ENCODE measurements around the gene RPL10. TPM values are rescaled to one million over a fixed set of nuclear protein-coding genes. Genes with fewer than 3 reads are reported as not detected.

The RPL10 gene
- total RNA-seq, 1 experiment from 2014 or later, result 2,110 TPM

DNA sequence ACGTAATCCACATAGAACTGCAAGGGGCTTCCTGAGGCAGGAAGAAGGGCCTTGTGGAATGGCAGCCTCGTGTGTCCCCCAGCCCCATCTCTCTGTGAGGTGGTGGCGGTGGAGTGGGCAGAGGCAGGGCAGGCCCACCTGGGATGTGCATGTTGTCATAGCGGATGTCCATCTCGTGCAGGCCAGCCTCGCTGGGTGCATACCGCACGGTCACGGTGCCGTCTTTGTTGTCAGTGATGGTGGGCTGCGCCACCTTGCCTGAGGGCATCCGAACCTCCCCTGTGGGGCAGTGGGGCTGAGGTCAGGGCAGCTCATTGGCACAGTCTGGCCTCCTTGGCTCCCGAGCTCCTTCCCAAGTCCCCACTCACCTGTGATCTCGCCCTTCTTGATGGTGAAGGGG is 44.2 kb upstream of the RPL10 start:
- Histone ChIP-seq H3K4me1 (ENCODE audit: insufficient read depth, low read length) (no peaks in the 10 kb centered on the region), H3K56ac (ENCODE audit: insufficient read length, low read depth, low read length) (no peak overlapping the region), H2AFZ (ENCODE audit: low read length) (no peak overlapping the region), H2BK15ac (ENCODE audit: low read depth, low read length) (no peak overlapping the region), H4K91ac (ENCODE audit: insufficient read length, low read depth, low read length) (no peak overlapping the region), H2BK120ac (ENCODE audit: low read depth, low read length, poor library complexity, severe bottlenecking) (no peak overlapping the region), H3K23me2 (ENCODE audit: insufficient read length, low read depth, low read length, poor library complexity, severe bottlenecking) (no peaks in the 10 kb centered on the region), H3K79me2 (ENCODE audit: insufficient read depth, low read length) (no peaks in the 10 kb centered on the region), H2BK5ac (ENCODE audit: insufficient read length, low read length) (no peak overlapping the region), H2BK20ac (ENCODE audit: low read depth, low read length, poor library complexity, severe bottlenecking) (no peak overlapping the region), H3K27ac (ENCODE audit: insufficient read length, low read depth, low read length) (no peak overlapping the region), H2BK12ac (ENCODE audit: insufficient read length, low read depth, low read length) (no peak overlapping the region), H4K8ac (replicated peaks; ENCODE audit: insufficient read length, low read depth, low read length) (no peak overlapping the region), H3K14ac (ENCODE audit: insufficient read depth, low read length) (no peak overlapping the region), H4K5ac (ENCODE audit: insufficient read length, low read depth, low read length) (no peak overlapping the region), H3K9ac (ENCODE audit: extremely low read depth, insufficient read length, low read length) (no peak overlapping the region), H3K27me3 (ENCODE audit: insufficient read depth, low read length) (no peaks in the 10 kb centered on the region), H3K4me2 (ENCODE audit: insufficient read depth, insufficient read length, low read length) (no peak overlapping the region), H2AK5ac (ENCODE audit: insufficient read length, low read length) (no peak overlapping the region), H3K79me1 (ENCODE audit: insufficient read depth, low read depth, low read length, poor library complexity, severe bottlenecking) (no peaks in the 10 kb centered on the region), H4K20me1 (ENCODE audit: control insufficient read depth, insufficient read depth, insufficient read length) (peaks cover 3% of the 10 kb centered on the region), H3K4ac (ENCODE audit: low read depth, low read length) (no peak overlapping the region), H3K23ac (ENCODE audit: insufficient read length, low read depth, low read length) (no peak overlapping the region), H3K9me3 (ENCODE audit: control insufficient read depth, low read depth, low read length) (peaks cover 28% of the 10 kb centered on the region), H3T11ph (ENCODE audit: low read length) (no peak overlapping the region), H3K18ac (ENCODE audit: insufficient read length, low read depth, low read length) (no peak overlapping the region)
- no peak for DNase-seq
- Mint-ChIP-seq H3K27me3 (ENCODE audit: low read depth) (peaks cover 2% of the 10 kb centered on the region), H3K4me1 (no peaks in the 10 kb centered on the region), H3K9me3 (peaks cover 49 to 58% of the 10 kb centered on the region in 2 experiments), H3K4me3 (no peak overlapping the region), H3K36me3 (ENCODE audit: insufficient read depth in 1 of 3, low read depth in 3 of 3) (peaks cover 39 to 87% (median 75%) of the 10 kb centered on the region in 3 experiments), H3K27ac (no peak overlapping the region)
- TF ChIP-seq, protein P1, sequence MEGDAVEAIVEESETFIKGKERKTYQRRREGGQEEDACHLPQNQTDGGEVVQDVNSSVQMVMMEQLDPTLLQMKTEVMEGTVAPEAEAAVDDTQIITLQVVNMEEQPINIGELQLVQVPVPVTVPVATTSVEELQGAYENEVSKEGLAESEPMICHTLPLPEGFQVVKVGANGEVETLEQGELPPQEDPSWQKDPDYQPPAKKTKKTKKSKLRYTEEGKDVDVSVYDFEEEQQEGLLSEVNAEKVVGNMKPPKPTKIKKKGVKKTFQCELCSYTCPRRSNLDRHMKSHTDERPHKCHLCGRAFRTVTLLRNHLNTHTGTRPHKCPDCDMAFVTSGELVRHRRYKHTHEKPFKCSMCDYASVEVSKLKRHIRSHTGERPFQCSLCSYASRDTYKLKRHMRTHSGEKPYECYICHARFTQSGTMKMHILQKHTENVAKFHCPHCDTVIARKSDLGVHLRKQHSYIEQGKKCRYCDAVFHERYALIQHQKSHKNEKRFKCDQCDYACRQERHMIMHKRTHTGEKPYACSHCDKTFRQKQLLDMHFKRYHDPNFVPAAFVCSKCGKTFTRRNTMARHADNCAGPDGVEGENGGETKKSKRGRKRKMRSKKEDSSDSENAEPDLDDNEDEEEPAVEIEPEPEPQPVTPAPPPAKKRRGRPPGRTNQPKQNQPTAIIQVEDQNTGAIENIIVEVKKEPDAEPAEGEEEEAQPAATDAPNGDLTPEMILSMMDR (conservative IDR thresholded peaks at IDR 0.05), result no peak
- WGBS (ENCODE audit: extremely low coverage, insufficient read length, low lambda C conversion rate), result no CpG with 5 or more reads among the region's 14 CpGs
